Heart right ventricle (tissue), 16 donors: ENCODE results near the gene FIBCD1. TPM values are rescaled to one million over a fixed set of nuclear protein-coding genes. Genes with fewer than 3 reads are reported as not detected.

Source experiments
- ATAC-seq, 8 donors: fragments of 200-7000 bp; cut with Tn5 transposase; one replicate each; pipeline ENCODE4 v1.9.1; 2020; ENCODE audit warnings: mild to moderate bottlenecking in 8 of 8, moderate library complexity in 8 of 8, moderate number of reproducible peaks in 1 of 8
- DNase-seq, 2 donors: peaks; one replicate each; pipeline ENCODE4 v3.0.0-alpha.2; 2020
- H3K27ac ChIP-seq, 10 donors: fragments of 200-600 bp; sonication (generic) in 2 of 10; one replicate each; pipeline versions ENCODE4 v1.5.0 to v1.8.0; 2020 to 2022; ENCODE audit warnings: mild to moderate bottlenecking in 3 of 10
- H3K27me3 ChIP-seq, 7 donors: fragments of 200-600 bp; one replicate each; pipeline ENCODE4 v1.8.0; 2021 to 2022; ENCODE audit warnings: mild to moderate bottlenecking in 2 of 7
- H3K36me3 ChIP-seq, 9 donors: fragments of 200-600 bp; sonication (generic) in 1 of 9; one replicate each; pipeline versions ENCODE4 v1.5.0 to v1.8.0; 2020 to 2022; ENCODE audit warnings: mild to moderate bottlenecking in 2 of 9
- H3K4me1 ChIP-seq, 9 donors: fragments of 200-600 bp; sonication (generic) in 1 of 9; one replicate each; pipeline versions ENCODE4 v1.5.0 to v1.8.0; 2020 to 2022; ENCODE audit warnings: mild to moderate bottlenecking in 4 of 9
- H3K4me3 ChIP-seq, 10 donors: fragments of 200-600 bp; sonication (generic) in 2 of 10; one replicate each; pipeline versions ENCODE4 v1.5.0 to v1.8.0; 2020 to 2022; ENCODE audit warnings: mild to moderate bottlenecking in 7 of 10, moderate library complexity in 2 of 10
- H3K9me3 ChIP-seq, 11 donors: fragments of 200-600 bp in 10 of 11; sonication (generic) in 2 of 11; one replicate each; pipeline versions ENCODE4 v1.5.0 to v1.8.0; 2013 to 2022; ENCODE audit warnings: mild to moderate bottlenecking in 2 of 11, control low read depth in 1 of 11, moderate library complexity in 1 of 11
- WGBS, 2 donors: extraction: QIAGEN DNeasy Blood & Tissue Kit; methylation state at CpG; one replicate each; pipeline ENCODE4 v1.1.7; 2013; ENCODE audit warnings: inconsistent platforms in 1 of 2; 5-methylcytosine and 5-hydroxymethylcytosine counted together
- intact Hi-C, 10 donors: fragments of 100-400 bp; cut with DNase I; formaldehyde crosslinking; loops; one replicate each; pipeline versions ENCODE4 v1.11.1 to v1.14.2; 2022
- polyA plus RNA-seq, 2 donors: library from polyadenylated mRNA; stranded (reverse); fragments of 200-250 nt; gene quantifications; one replicate each; pipeline ENCODE4 v1.2.3, GENCODE V29; 2013
- total RNA-seq, 10 donors: library from RNA; stranded (reverse); fragmentation: NEBNext Ultra II Directional in 3 of 10; extraction: Animal tissue kit (Norgen Biotek cat#: 25700) in 3 of 10; gene quantifications; one replicate each; pipeline versions ENCODE4 v1.2.1 to v1.2.4, GENCODE V29; 2021 to 2023
- TF ChIP-seq, protein P1 (sequence below), 9 donors: fragments of 200-600 bp; sonication (generic) in 2 of 9; IDR thresholded peaks; one replicate each; pipeline versions ENCODE4 v1.5.0 to v1.8.0; 2021 to 2022; ENCODE audit warnings: antibody characterized with exemption in 9 of 9, mild to moderate bottlenecking in 5 of 9, moderate library complexity in 1 of 9
- donor health status: Arrhythmogenic right ventricular cardiomyopathy.
- donor health status: ischemic (EF 13 %, LVEDD 7.1; RV severe dilation, severe dysfunction).
- donor health status: healthy with polysubstance abuse.
- donor health status: DM: no; HTN: yes; CAD: no.
- donor health status: DM: no; HTN: no; CAD: no.
- donor health status: ischemic (EF 25% LVEDD 6.9; RV normal size, moderate dysfunction).
- donor health status: ischemic (EF 25% LVEDD 5.7; RV mildly dilated, moderate dysfunction).
- donor health status: healthy.
- donor health status: DM: yes; HTN: yes; CAD: no.
- donor health status: Ischemic cardiomyopathy.
- donor health status: ischemic (EF 35%, LVEDD 5.7; RV mildly dilated, moderate dysfunction).
- donor health status: nonischemic (EF 11% LVEDD 7.7; RV severe dilation, severe dysfunction).
- donor health status: DM: yes; HTN: yes; CAD: no.
- donor health status: PGD.
- donor health status: ischemic (EF 29% LVEDD 5.4; RV normal size, mild dysfunction).
- donor health status: nonischemic (EF 23%, LVEDD 6.1; RV moderate dilation, normal function).

Gene FIBCD1
- total and polyA plus RNA-seq, 12 donors = 0.16 to 5.8 (median 1.2) TPM

DNA sequence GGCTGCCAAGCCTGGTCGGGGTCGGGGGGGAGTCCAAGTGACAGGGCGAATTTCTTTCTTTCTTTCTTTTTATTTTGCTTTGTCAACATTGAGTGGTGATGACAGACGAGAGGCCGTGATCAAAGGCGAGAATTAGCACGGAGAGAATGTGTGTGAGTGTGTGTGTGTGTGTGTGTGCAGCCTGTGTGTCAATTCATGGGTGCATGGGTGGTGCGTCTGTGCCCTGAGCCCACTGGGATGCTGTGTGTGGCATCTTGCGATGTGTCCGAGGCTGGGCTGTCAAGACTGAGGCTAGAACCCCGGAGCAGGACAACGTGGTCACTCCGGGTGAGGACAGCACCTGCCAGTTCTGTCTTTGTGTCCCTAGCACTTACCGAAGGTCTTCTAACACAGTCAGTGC is 4.7 kb upstream of the FIBCD1 start:
- Histone ChIP-seq H3K27me3 (peaks cover 16 to 59% (median 50%) of the 10 kb centered on the region in 7 donors), H3K9me3 (no peaks in the 10 kb centered on the region), H3K4me3 (no peak overlapping the region), H3K4me1 (peaks cover 0 to 23% (median 14%) of the 10 kb centered on the region in 9 donors), H3K36me3 (no peaks in the 10 kb centered on the region), H3K27ac (no peak overlapping the region)
- ATAC-seq = no peak
- no peak for DNase-seq
- WGBS, 2 donors = 47 to 50% methylated on average over 14 of the region's 14 CpGs
- intact Hi-C loops = loop anchor here in 8 of 10 donors (5.0 to 10.0 kb wide), 6 partner anchors 54 to 246 kb away; no protein-coding TSS in a partner anchor
- TF ChIP-seq, protein P1, sequence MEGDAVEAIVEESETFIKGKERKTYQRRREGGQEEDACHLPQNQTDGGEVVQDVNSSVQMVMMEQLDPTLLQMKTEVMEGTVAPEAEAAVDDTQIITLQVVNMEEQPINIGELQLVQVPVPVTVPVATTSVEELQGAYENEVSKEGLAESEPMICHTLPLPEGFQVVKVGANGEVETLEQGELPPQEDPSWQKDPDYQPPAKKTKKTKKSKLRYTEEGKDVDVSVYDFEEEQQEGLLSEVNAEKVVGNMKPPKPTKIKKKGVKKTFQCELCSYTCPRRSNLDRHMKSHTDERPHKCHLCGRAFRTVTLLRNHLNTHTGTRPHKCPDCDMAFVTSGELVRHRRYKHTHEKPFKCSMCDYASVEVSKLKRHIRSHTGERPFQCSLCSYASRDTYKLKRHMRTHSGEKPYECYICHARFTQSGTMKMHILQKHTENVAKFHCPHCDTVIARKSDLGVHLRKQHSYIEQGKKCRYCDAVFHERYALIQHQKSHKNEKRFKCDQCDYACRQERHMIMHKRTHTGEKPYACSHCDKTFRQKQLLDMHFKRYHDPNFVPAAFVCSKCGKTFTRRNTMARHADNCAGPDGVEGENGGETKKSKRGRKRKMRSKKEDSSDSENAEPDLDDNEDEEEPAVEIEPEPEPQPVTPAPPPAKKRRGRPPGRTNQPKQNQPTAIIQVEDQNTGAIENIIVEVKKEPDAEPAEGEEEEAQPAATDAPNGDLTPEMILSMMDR (IDR thresholded peaks at IDR 0.05) = no peak

DNA sequence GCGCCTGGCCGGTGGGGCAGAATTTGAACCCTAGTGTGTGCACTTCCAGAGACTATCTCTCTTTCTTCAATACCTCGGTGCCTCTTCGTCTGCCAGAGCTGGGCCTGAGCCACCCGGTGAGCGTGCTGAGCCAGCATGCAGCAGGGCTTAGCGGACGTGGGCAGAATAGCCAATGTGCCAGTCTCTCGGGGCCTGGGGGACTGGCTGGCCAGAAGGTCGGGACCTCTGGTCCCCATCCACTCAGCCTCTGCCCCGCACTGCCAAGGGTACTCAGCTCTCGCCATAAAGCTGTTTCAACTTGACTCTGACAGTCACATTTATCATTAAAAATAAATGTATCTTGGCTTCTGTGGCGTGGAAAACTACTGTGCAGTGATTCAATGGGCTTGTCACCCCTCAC is 4.2 kb upstream of the FIBCD1 start:
- ATAC-seq (no peak), DNase-seq (no peak)
- intact Hi-C loops = loop anchor here in 8 of 10 donors (5.0 to 10.0 kb wide), 6 partner anchors 54 to 246 kb away; no protein-coding TSS in a partner anchor
- Histone ChIP-seq H3K4me3 (no peak overlapping the region), H3K36me3 (no peaks in the 10 kb centered on the region), H3K9me3 (no peaks in the 10 kb centered on the region), H3K27me3 (peaks cover 18 to 62% (median 54%) of the 10 kb centered on the region in 7 donors), H3K27ac (no peak overlapping the region), H3K4me1 (peaks cover 0 to 27% (median 16%) of the 10 kb centered on the region in 9 donors)
- 63 to 64% methylated on average over 13 of the region's 13 CpGs for WGBS, 2 donors
- TF ChIP-seq, protein P1 (IDR thresholded peaks at IDR 0.05) = no peak

DNA sequence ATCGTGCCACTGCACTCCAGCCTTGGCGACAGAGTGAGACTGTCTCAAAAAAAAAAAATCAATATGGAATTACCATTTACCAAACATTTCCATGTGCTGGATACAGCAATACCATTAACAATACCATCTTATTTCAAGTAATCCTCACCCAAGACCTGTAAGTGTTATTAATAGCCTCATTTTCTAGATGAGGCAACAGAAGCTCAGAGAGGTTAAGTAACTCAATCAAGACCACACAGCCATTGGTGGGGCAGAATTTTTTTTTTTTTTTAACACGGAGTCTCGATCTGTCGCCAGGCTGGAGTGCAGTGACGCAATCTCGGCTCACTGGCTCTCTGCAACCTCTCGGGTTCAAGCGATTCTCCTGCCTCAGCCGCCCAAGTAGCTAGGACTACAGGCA is 3.6 kb upstream of the FIBCD1 start:
- no peak overlapping the region for H3K4me3 ChIP-seq
- TF ChIP-seq, protein P1 (IDR thresholded peaks at IDR 0.05) = no peak
- DNase-seq (no peak), ATAC-seq (no peak)
- no peaks in the 10 kb centered on the region for H3K36me3 ChIP-seq
- H3K4me1 ChIP-seq = peaks cover 0 to 31% (median 21%) of the 10 kb centered on the region in 9 donors
- intact Hi-C loops = loop anchor here in 8 of 10 donors (5.0 to 10.0 kb wide), 6 partner anchors 55 to 245 kb away; no protein-coding TSS in a partner anchor
- no peaks in the 10 kb centered on the region for H3K9me3 ChIP-seq
- WGBS, 2 donors = 84 to 87% methylated on average over 10 of the region's 10 CpGs
- no peak overlapping the region for H3K27ac ChIP-seq
- H3K27me3 ChIP-seq = peaks cover 23 to 65% (median 59%) of the 10 kb centered on the region in 7 donors

DNA sequence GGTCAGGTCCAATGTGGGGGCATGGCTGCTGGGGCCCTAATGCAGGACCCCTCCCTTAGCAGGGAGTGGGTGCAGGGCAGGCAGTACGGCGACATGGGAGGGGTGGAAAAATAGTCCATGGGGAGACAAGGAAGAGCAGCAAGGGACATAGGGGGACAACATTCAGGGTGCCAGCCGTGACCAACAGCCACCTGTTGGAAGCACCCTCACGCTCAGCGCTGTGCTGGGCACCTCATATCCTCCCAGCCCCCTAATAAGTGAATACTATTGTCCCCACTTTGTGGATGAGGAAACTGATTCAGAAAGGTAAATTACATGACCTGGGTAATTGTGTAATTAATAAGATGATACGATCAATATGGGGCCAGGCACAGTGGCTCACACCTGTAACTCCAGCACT is 3.0 kb upstream of the FIBCD1 start:
- DNase-seq (no peak), ATAC-seq (no peak)
- Histone ChIP-seq H3K4me3 (no peak overlapping the region), H3K27me3 (peaks cover 26 to 67% (median 63%) of the 10 kb centered on the region in 7 donors), H3K4me1 (peaks cover 0 to 31% (median 21%) of the 10 kb centered on the region in 9 donors), H3K27ac (no peak overlapping the region), H3K36me3 (no peaks in the 10 kb centered on the region), H3K9me3 (no peaks in the 10 kb centered on the region)
- intact Hi-C loops = loop anchor here in 8 of 10 donors (5.0 to 10.0 kb wide), 6 partner anchors 55 to 245 kb away; no protein-coding TSS in a partner anchor
- TF ChIP-seq, protein P1 (IDR thresholded peaks at IDR 0.05) = no peak
- 80 to 84% methylated on average over 6 of the region's 6 CpGs for WGBS, 2 donors
